CD4-positive, alpha-beta T cell treated with Interleukin-6 for 4 hours (primary cell): ENCODE measurements around the gene KCNMA1.
"Not testable (repeated sequence)": the region's sequence is repeated elsewhere in the genome, so short reads cannot be mapped to it uniquely, and the experiment has no call there.

Source experiments
- DNase-seq: peaks from one replicate; pipeline ENCODE4 v3.0.0-alpha.2; 2020; ENCODE audit warnings: mixed read lengths

Gene KCNMA1

GRCh38 chr10:77409697-77410471 is 227.7 kb downstream of the KCNMA1 start:
- DNase-seq, result no peak

- no peak for DNase-seq
Observed at GRCh38 chr10:77408259-77408658, 229.3 kb downstream of the KCNMA1 start.

GRCh38 chr10:77406764-77407430 is 230.7 kb downstream of the KCNMA1 start:
- DNase-seq, result no peak

GRCh38 chr10:77405771-77406241 is 231.8 kb downstream of the KCNMA1 start:
- no peak for DNase-seq

- no peak for DNase-seq
Observed at GRCh38 chr10:77404810-77405209, 232.8 kb downstream of the KCNMA1 start.

GRCh38 chr10:77403761-77404160 is 233.8 kb downstream of the KCNMA1 start:
- DNase-seq, result no peak

GRCh38 chr10:77401683-77402082 is 235.9 kb downstream of the KCNMA1 start:
- no peak for DNase-seq

GRCh38 chr10:77400033-77400432 is 237.6 kb downstream of the KCNMA1 start:
- no peak for DNase-seq

GRCh38 chr10:77398986-77399755 is 238.4 kb downstream of the KCNMA1 start:
- no peak for DNase-seq

GRCh38 chr10:77398558-77398957 is 239.1 kb downstream of the KCNMA1 start:
- no peak for DNase-seq

- no peak for DNase-seq
Observed at GRCh38 chr10:77397103-77397502, 240.5 kb downstream of the KCNMA1 start.

- DNase-seq, result no peak
Observed at GRCh38 chr10:77396290-77396689, 241.3 kb downstream of the KCNMA1 start.

- no peak for DNase-seq
Observed at GRCh38 chr10:77393821-77394501, 243.6 kb downstream of the KCNMA1 start.

GRCh38 chr10:77393411-77393810 is 244.2 kb downstream of the KCNMA1 start:
- no peak for DNase-seq

GRCh38 chr10:77392851-77393250 is 244.8 kb downstream of the KCNMA1 start:
- no peak for DNase-seq

- DNase-seq, result no peak
Observed at GRCh38 chr10:77392236-77392721, 245.3 kb downstream of the KCNMA1 start.

GRCh38 chr10:77391605-77392235 is 245.9 kb downstream of the KCNMA1 start:
- DNase-seq, result no peak

GRCh38 chr10:77390481-77390891 is 247.1 kb downstream of the KCNMA1 start:
- DNase-seq, result no peak

GRCh38 chr10:77388571-77389100 is 249.0 kb downstream of the KCNMA1 start:
- DNase-seq, result no peak

- not testable (repeated sequence) for DNase-seq
Observed at GRCh38 chr10:77387701-77388100, 249.9 kb downstream of the KCNMA1 start.

GRCh38 chr10:77387247-77387646 is 250.4 kb downstream of the KCNMA1 start:
- DNase-seq, result no peak

- no peak for DNase-seq
Observed at GRCh38 chr10:77386838-77387237, 250.8 kb downstream of the KCNMA1 start.
